K562 (cell line): ENCODE data around the gene CEP162. TPM values are rescaled to one million over a fixed set of nuclear protein-coding genes. Genes with fewer than 3 reads are reported as not detected.

Source experiments
- ATAC-seq: fragments of 200-7000 bp; cut with Tn5 transposase; 3 replicates; pipeline ENCODE4 v1.9.1; 2020; ENCODE audit warnings: moderate library complexity
- BruUV-seq: library from RNA; stranded (reverse); fragments of 400-500 nt; replicated peaks from 2 replicates; lab custom pipeline; 2021; lab: Mats Ljungman, UMichigan
- CTCF ChIA-PET: fragments of 300-600 bp; formaldehyde crosslinking; extraction: SDS; loops from one replicate; lab custom pipeline; 2021; ENCODE audit warnings: low intra/inter-chr PET ratio; lab: Yijun Ruan, JAX
- POLR2A ChIA-PET: fragments of 300-600, 350-650 bp; sonication (Branson Sonifier 250); formaldehyde crosslinking; extraction: SDS; loops from one replicate; lab custom pipeline; 2021; ENCODE audit warnings: antibody characterized with exemption, inconsistent platforms; lab: Yijun Ruan, JAX
- DNase-seq, 4 experiments: peaks; one replicate each; pipeline versions ENCODE4 v3.0.0 to v3.0.0-alpha.2; 2011 to 2018; ENCODE audit warnings: low spot score in 3 of 4, mixed read lengths in 3 of 4; ENCODE audit errors: extremely low read depth in 1 of 4
- FAIRE-seq: peaks from 2 replicates; lab custom pipeline; 2011; peaks lifted over from hg19 to GRCh38; lab: Jason Lieb, UNC
- H2AFZ ChIP-seq: 2 replicates; pipeline ENCODE4 v1.6.0; 2011; ENCODE audit warnings: low read depth, low read length, control low read depth, inconsistent platforms
- H3K27ac ChIP-seq: fragments of 200-600 bp; 3 replicates; pipeline ENCODE4 v1.8.0; 2011; ENCODE audit warnings: low read depth, mild to moderate bottlenecking, control low read depth, inconsistent platforms, low read length, moderate library complexity, mixed read lengths; ENCODE audit errors: extremely low read depth
- H3K27me3 ChIP-seq, 2 experiments: fragments of 300-600 bp in 1 of 2; 2 replicates in 1 of 2; 3 replicates in 1 of 2; pipeline versions ENCODE4 v1.6.0 to v1.8.0; 2011; ENCODE audit warnings: inconsistent platforms in 2 of 2, low read length in 2 of 2, mild to moderate bottlenecking in 1 of 2, mixed read lengths in 1 of 2, moderate library complexity in 1 of 2; ENCODE audit not compliant: control insufficient read depth in 2 of 2, insufficient read depth in 2 of 2
- H3K36me3 ChIP-seq: fragments of 300-600 bp; 3 replicates; pipeline ENCODE4 v1.8.0; 2011; ENCODE audit warnings: mild to moderate bottlenecking, low read length, inconsistent platforms; ENCODE audit not compliant: control insufficient read depth, insufficient read depth
- H3K4me1 ChIP-seq, 2 experiments: fragments of 200-600 bp in 1 of 2; replicated peaks in 1 of 2; 2 replicates in 1 of 2; 3 replicates in 1 of 2; pipeline versions ENCODE4 v1.5.1 to v1.8.0; 2011; ENCODE audit warnings: inconsistent platforms in 2 of 2, low read length in 2 of 2, mild to moderate bottlenecking in 1 of 2, mixed read lengths in 1 of 2, moderate library complexity in 1 of 2; ENCODE audit not compliant: control insufficient read depth in 2 of 2, insufficient read depth in 2 of 2
- H3K4me2 ChIP-seq: 2 replicates; pipeline ENCODE4 v1.6.1; 2011; ENCODE audit warnings: low read length, control low read depth, inconsistent platforms, mixed read lengths; ENCODE audit not compliant: insufficient read depth
- H3K4me3 ChIP-seq: fragments of 200-600 bp; sonication (generic), shearing (Covaris generic); 2 replicates; pipeline ENCODE4 v1.5.1; 2016; ENCODE audit warnings: control low read depth, inconsistent platforms
- H3K79me2 ChIP-seq: fragments of 200-600 bp; 3 replicates; pipeline ENCODE4 v1.8.0; 2011; ENCODE audit warnings: low read length, inconsistent platforms; ENCODE audit not compliant: control insufficient read depth, insufficient read depth
- H3K9ac ChIP-seq, 2 experiments: 2 replicates each; pipeline versions ENCODE4 v1.6.0 to v1.6.1; 2011; ENCODE audit warnings: low read depth in 2 of 2, low read length in 2 of 2, control low read depth in 1 of 2, inconsistent platforms in 1 of 2, mild to moderate bottlenecking in 1 of 2, mixed read lengths in 1 of 2; ENCODE audit not compliant: insufficient read depth in 1 of 2
- H3K9me1 ChIP-seq: one replicate; pipeline ENCODE4 v1.6.0; 2011; ENCODE audit warnings: inconsistent platforms, mild to moderate bottlenecking, low read length, moderate library complexity; ENCODE audit not compliant: control insufficient read depth, insufficient read depth
- H3K9me3 ChIP-seq: replicated peaks from 2 replicates; pipeline ENCODE4 v1.5.1; 2011; ENCODE audit warnings: low read depth, low read length, inconsistent platforms; ENCODE audit not compliant: control insufficient read depth, insufficient read depth
- H4K20me1 ChIP-seq: replicated peaks from 2 replicates; pipeline ENCODE4 v1.6.1; 2011; ENCODE audit warnings: low read length, inconsistent platforms, mixed read lengths; ENCODE audit not compliant: control insufficient read depth, insufficient read depth
- ARNT ChIP-seq, 2 experiments: fragments of 450-650 bp; IDR thresholded peaks; 2 replicates each; pipeline ENCODE4 v1.6.1; 2016; ENCODE audit warnings: mild to moderate bottlenecking in 1 of 2
- BRCA1 ChIP-seq, 2 experiments: fragments of 450-650 bp in 1 of 2; sonication (generic) in 1 of 2; formaldehyde crosslinking in 1 of 2; IDR thresholded peaks; 2 replicates each; pipeline versions ENCODE4 v1.5.0 to v1.6.1; 2017 to 2020; ENCODE audit warnings: mild to moderate bottlenecking in 1 of 2, missing genetic modification reagents in 1 of 2
- ESRRB ChIP-seq: fragments of 250-450 bp; sonication (Bioruptor Pico); IDR thresholded peaks from 2 replicates; pipeline ENCODE4 v1.5.0; 2020; ENCODE audit warnings: mild to moderate bottlenecking, moderate library complexity, borderline replicate concordance
- ETV1 ChIP-seq: fragments of 450-650 bp; conservative IDR thresholded peaks from 2 replicates; pipeline ENCODE4 v1.6.1; 2016; ENCODE audit warnings: missing genetic modification characterization, control low read depth, low read depth, missing compliant biosample characterization
- FOXK2 ChIP-seq, 2 experiments: fragments of 450-650 bp; IDR thresholded peaks in 1 of 2; conservative IDR thresholded peaks in 1 of 2; 2 replicates each; pipeline ENCODE4 v1.6.1; 2016; ENCODE audit warnings: low read depth in 2 of 2, mild to moderate bottlenecking in 1 of 2
- KHSRP ChIP-seq: fragments of 450-650 bp; IDR thresholded peaks from 2 replicates; pipeline ENCODE4 v1.6.1; 2017
- MTA2 ChIP-seq: fragments of 450-650 bp; IDR thresholded peaks from 2 replicates; pipeline ENCODE4 v1.6.1; 2016; ENCODE audit warnings: low read depth
- NCOA1 ChIP-seq: fragments of 450-650 bp; IDR thresholded peaks from 2 replicates; pipeline ENCODE4 v1.6.1; 2016; ENCODE audit warnings: low read depth
- NCOA2 ChIP-seq, 2 experiments: fragments of 450-650 bp; IDR thresholded peaks; 2 replicates each; pipeline ENCODE4 v1.6.1; 2018; ENCODE audit warnings: mild to moderate bottlenecking in 2 of 2, moderate library complexity in 1 of 2; ENCODE audit not compliant: partially characterized antibody in 2 of 2
- NCOR1 ChIP-seq: fragments of 450-650 bp; IDR thresholded peaks from 2 replicates; pipeline ENCODE4 v1.6.1; 2016; ENCODE audit warnings: mild to moderate bottlenecking, moderate library complexity
- NFIC ChIP-seq: fragments of 450-650 bp; IDR thresholded peaks from 2 replicates; pipeline ENCODE4 v1.6.1; 2017; ENCODE audit warnings: mild to moderate bottlenecking, inconsistent platforms
- NR2C1 ChIP-seq, 2 experiments: fragments of 450-650 bp; IDR thresholded peaks; 2 replicates each; pipeline ENCODE4 v1.6.1; 2017; ENCODE audit warnings: mild to moderate bottlenecking in 2 of 2, antibody characterized with exemption in 1 of 2, inconsistent platforms in 1 of 2, missing compliant biosample characterization in 1 of 2, missing genetic modification characterization in 1 of 2
- NRF1 ChIP-seq, 2 experiments: fragments of 450-650 bp; IDR thresholded peaks in 1 of 2; conservative IDR thresholded peaks in 1 of 2; 2 replicates each; pipeline ENCODE4 v1.6.1; 2014; ENCODE audit warnings: mild to moderate bottlenecking in 2 of 2
- SUPT5H ChIP-seq: fragments of 450-650 bp; IDR thresholded peaks from 2 replicates; pipeline ENCODE4 v1.6.1; 2016
- ZNF644 ChIP-seq: fragments of 200-800 bp; sonication (Bioruptor generic); IDR thresholded peaks from 2 replicates; pipeline ENCODE4 v1.6.1; 2016; ENCODE audit warnings: low read depth, missing genetic modification characterization, missing compliant biosample characterization
- ZZZ3 ChIP-seq: fragments of 450-650 bp; IDR thresholded peaks from 2 replicates; pipeline ENCODE4 v1.6.1; 2016; ENCODE audit warnings: antibody characterized with exemption, mild to moderate bottlenecking, moderate library complexity
- WGBS: fragments of 100-300 bp; shearing (Covaris generic); methylation state at CpG from one replicate; pipeline ENCODE4 v1.1.6; 2016; ENCODE audit warnings: low coverage, mixed read lengths; ENCODE audit not compliant: insufficient coverage; ENCODE audit errors: missing lambda C conversion rate; 5-methylcytosine and 5-hydroxymethylcytosine counted together
- in situ Hi-C: fragments of 300-500 bp; cut with MboI; formaldehyde crosslinking; loops from 4 replicates; pipeline ENCODE4 v1.15.0; 2018; ENCODE audit warnings: inconsistent platforms, mixed read lengths
- intact Hi-C: fragments of 100-400 bp; cut with micrococcal nuclease; formaldehyde crosslinking; loops from 2 replicates; pipeline ENCODE4 v1.14.2; 2022
- polyA plus RNA-seq, 8 experiments: library from polyadenylated mRNA; depleted of rRNA in 4 of 8; stranded (reverse) in 5 of 8; unstranded in 3 of 8; fragments of >200 nt; fragmentation: Nextera tagmentation in 2 of 8; fragmentation: Illumina TruSeq in 1 of 8; extraction: Ambion mirVana in 2 of 8; extraction: Trizol in 1 of 8; gene quantifications; 2 replicates each; pipeline versions ENCODE4 v1.2.1 to v1.2.3, GENCODE V29; 2011 to 2014; ENCODE audit warnings: inconsistent platforms in 1 of 8, missing spikeins in 1 of 8
- total RNA-seq, 7 experiments: library from RNA; depleted of rRNA in 6 of 7; stranded (reverse); fragments of >200 nt in 6 of 7; fragmentation: Illumina TruSeq in 2 of 7; extraction: Trizol in 2 of 7; gene quantifications; 2 replicates each; pipeline versions ENCODE4 v1.2.1 to v1.2.3, GENCODE V29; 2011 to 2021; ENCODE audit warnings: low replicate concordance in 1 of 7
- TF ChIP-seq, protein P1 (sequence below): fragments of 450-650 bp; conservative IDR thresholded peaks from 2 replicates; pipeline ENCODE4 v1.6.1; 2016; ENCODE audit warnings: missing genetic modification characterization, low read depth, mild to moderate bottlenecking, missing compliant biosample characterization, moderate library complexity
- TF ChIP-seq, protein P2 (sequence below): fragments of 450-650 bp; IDR thresholded peaks from 2 replicates; pipeline ENCODE4 v1.6.1; 2016

CEP162 gene
- total and polyA plus RNA-seq, 9 of the 15 experiments (the other 6 are each of a cell fraction or from before 2014, with no cell fraction given): 3.9 to 8.6 (median 6.7) TPM

GRCh38 chr6:84089081-84089480 lies 138.4 kb downstream of the CEP162 start (continued):
- TF ChIP-seq ZNF644 (tag) (no peak), ETV1 (tag) (no peak), BRCA1 (IDR thresholded peaks at IDR 0.05) (no peak), BRCA1 (CRISPR knock-in tag; IDR thresholded peaks at IDR 0.05) (no peak), SUPT5H (no peak), KHSRP (no peak), ESRRB (CRISPR knock-in tag) (no peak), NRF1 (conservative IDR thresholded peaks at IDR 0.05 in 1 of 2, IDR thresholded peaks at IDR 0.05 in 1 of 2) (no peak)

DNA sequence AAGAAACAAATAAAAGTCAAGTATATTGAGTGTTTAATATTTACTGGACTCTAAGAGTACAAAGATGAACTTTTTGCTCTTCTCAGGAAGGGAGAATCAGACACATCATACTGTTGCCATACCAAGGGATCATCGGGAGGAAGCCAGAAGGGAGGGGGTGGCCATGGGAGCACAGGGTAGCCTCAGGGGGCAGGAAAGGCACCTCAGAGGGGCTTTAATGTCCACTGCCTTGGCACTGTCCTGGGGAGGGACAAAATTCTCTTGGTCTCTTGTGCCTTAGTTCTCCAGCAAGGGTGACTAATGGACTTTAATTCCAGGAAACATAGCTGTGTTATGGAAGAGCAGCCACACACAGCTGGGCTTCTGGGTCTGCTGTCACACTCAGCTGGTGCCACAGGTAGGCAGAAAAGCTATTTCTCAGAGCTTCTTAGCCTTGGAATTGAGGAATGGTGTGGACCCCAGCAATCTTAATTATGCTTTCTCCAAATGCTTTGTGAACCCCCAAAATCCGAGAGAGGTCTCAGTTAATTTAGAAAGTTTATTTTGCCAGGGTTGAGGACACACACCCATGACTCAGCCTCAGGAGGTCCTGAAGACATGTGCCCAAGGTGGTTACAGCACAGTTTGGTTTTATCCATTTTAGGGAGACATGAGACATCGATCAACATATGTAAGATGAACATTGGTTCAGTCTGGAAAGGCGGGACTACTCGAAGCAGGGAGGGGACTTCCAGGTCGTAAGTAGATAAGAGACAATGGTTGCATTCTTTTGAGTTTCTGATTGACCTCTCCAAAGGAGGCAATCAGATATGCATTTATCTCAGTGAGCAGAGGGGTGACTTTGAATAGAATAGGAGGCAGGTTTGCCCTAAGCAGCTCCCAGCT lies 140.7 kb downstream of the CEP162 start:
- in situ Hi-C loops (no loop called here), intact Hi-C loops (no loop called here)
- peak; percentile 74 for ATAC-seq
- CTCF ChIA-PET: no interaction called here
- whole genome bisulfite sequencing: 4% methylated on average over 6 of the region's 6 CpGs
- Histone ChIP-seq H3K4me2 (peak overlapping the region; percentile 3; the same call in 1 of the 2 replicates), H3K27me3 (no peaks in the 10 kb centered on the region), H3K36me3 (no peaks in the 10 kb centered on the region), H3K9me1 (no peaks in the 10 kb centered on the region), H3K79me2 (no peaks in the 10 kb centered on the region), H3K9ac (peak overlapping the region; percentile 1 to 2; a peak in 2 of 4 replicates), H3K9me3 (no peaks in the 10 kb centered on the region), H4K20me1 (no peaks in the 10 kb centered on the region), H3K4me1 (peaks cover 0 to 17% of the 10 kb centered on the region in 2 experiments; a peak in 4 of 5 replicates), H3K27ac (peak overlapping the region; percentile 43; the same call in 2 of the 3 replicates), H2AFZ (peak overlapping the region; percentile 64), H3K4me3 (no peak overlapping the region)
- peak in 2 of 4 experiments; percentile 47 to 84 for DNase-seq
- POLR2A ChIA-PET: interaction anchor here (0.7 to 1.5 kb wide), 3 partner anchors 11 to 13 kb away, joined by 3 to 6 read pairs (median 4); no protein-coding TSS in a partner anchor
- FAIRE-seq: peak; percentile 71
- BruUV-seq: no TSS peak
- TF ChIP-seq NCOA2 (IDR thresholded peaks at IDR 0.05; ENCODE audit: partially characterized antibody in 2 of 2) (no peak), ARNT (IDR thresholded peaks at IDR 0.05) (peak in 1 of 2 experiments; percentile 41; a peak in 1 of 4 replicates), NCOA1 (0 out of 2 replicates have a peak, but pooled peaks have one; percentile 37), NFIC (peak; percentile 60), ZZZ3 (no peak), MTA2 (peak; percentile 69; the same call in 1 of the 2 replicates), NCOR1 (peak; percentile 84), FOXK2 (conservative IDR thresholded peaks at IDR 0.05 in 1 of 2, IDR thresholded peaks at IDR 0.05 in 1 of 2; ENCODE audit: low read depth in 2 of 2) (0 out of 4 replicates have a peak, but pooled peaks of 1 of the 2 experiments have one; percentile 59), NR2C1 (IDR thresholded peaks at IDR 0.05) (no peak), NR2C1 (tag; IDR thresholded peaks at IDR 0.05) (0 out of 2 replicates have a peak, but pooled peaks have one; percentile 60)
- TF ChIP-seq, protein P1, sequence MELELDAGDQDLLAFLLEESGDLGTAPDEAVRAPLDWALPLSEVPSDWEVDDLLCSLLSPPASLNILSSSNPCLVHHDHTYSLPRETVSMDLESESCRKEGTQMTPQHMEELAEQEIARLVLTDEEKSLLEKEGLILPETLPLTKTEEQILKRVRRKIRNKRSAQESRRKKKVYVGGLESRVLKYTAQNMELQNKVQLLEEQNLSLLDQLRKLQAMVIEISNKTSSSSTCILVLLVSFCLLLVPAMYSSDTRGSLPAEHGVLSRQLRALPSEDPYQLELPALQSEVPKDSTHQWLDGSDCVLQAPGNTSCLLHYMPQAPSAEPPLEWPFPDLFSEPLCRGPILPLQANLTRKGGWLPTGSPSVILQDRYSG (tag): no peak
- TF ChIP-seq, protein P2, sequence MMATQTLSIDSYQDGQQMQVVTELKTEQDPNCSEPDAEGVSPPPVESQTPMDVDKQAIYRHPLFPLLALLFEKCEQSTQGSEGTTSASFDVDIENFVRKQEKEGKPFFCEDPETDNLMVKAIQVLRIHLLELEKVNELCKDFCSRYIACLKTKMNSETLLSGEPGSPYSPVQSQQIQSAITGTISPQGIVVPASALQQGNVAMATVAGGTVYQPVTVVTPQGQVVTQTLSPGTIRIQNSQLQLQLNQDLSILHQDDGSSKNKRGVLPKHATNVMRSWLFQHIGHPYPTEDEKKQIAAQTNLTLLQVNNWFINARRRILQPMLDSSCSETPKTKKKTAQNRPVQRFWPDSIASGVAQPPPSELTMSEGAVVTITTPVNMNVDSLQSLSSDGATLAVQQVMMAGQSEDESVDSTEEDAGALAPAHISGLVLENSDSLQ: peak; percentile 88
